HG02763 (cell line): ENCODE measurements around the gene DDX56.
"Not testable (repeated sequence)": the region's sequence is repeated elsewhere in the genome, so short reads cannot be mapped to it uniquely, and the experiment has no call there.

Source experiments
- ATAC-seq: cut with Tn5 transposase; IDR thresholded peaks from one replicate; pipeline ENCODE4 v1.9.1; 2021; ENCODE audit warnings: mild to moderate bottlenecking, moderate library complexity; ENCODE audit not compliant: unreplicated experiment

The DDX56 gene

DNA sequence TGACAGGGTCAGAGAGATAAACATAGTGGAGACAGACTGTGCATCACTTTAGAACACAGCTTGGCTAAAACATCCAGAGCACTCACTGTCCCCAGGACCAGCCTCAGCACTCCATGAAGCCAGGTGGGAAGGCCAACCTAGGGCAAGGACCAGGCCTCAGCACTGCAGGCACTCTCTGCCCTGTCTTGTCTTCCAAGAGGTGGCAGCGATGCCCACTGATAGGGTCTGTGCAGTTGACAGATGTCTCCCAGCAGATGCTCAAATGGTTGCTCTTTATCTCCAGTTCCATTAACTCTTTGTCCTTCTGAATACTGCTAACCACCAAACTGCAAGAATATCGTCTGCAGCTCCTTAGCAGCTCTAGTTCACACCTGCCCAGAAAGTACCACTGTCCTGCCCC, 9.1 kb downstream of the DDX56 start:
- no peak for ATAC-seq

DNA sequence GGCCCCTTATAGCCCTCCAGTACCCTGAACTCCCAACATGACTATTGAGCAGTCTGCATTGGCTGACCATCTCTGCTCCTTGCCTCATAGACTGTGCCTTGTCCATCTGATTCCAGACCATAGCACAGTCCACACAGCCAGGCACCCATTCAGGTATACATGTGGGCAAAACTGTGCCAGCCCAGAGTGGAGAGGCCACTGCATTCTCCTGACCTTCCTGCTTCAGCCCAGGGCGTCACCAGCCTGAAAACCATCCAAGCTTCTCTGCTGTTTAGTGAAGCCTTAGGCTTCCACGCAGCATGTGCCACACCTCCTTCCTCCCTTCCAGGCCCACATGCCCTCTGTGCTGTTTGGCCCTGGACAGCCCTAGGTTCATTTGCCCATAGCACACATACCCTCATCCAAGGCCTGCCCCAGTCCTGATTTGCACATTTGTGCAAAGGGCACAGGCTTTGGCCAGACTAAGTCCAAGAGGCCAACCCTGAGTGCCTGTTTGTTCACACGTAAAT, 10.5 kb downstream of the DDX56 start:
- ATAC-seq, result no peak

DNA sequence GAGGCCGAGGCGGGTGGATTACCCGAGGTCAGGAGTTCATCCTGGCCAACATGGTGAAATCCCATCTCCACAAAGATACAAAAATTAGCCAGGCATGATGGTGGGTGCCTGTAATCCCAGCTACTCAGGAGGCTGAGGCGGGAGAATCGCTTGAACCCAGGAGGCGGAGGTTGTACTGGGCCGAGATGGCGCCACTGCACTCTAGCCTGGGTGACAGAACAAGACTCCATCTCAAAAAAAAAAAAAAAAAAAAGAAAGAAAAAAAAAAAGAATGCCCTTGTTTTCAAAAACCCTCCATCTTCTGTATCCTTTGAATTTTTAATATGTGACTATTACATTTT, 11.1 kb downstream of the DDX56 start:
- not testable (repeated sequence) for ATAC-seq

DNA sequence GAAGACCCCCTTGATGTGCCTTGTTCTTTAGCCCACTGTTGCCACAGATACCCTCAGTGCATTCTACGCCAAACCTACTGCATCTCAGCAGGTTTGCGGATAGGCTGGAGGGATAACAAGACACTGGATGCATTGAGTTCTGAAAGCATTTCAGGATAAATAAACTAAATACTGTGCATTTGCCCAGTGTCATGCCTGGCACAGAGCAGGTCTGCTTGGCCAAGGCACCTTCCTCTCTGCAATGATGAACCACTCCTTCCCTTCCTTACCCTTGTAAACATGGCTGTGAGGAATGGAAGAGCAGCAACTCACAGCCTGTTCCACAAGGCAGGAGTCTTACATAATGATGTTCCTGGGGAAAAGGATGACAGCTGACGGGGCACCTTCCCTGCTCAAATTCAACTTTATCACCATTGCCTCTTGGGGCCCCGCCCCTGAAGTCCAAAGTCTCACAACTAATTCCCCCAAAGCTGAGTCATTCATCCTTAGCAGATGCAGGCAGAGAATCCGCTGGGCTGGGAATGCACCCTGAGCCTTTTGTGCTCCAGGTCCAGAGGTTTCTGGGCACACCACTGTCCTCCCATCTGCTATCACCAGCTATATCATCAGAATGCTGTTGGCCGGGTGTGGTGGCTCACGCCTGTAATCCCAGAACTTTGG, 11.6 kb downstream of the DDX56 start:
- ATAC-seq, result no peak

DNA sequence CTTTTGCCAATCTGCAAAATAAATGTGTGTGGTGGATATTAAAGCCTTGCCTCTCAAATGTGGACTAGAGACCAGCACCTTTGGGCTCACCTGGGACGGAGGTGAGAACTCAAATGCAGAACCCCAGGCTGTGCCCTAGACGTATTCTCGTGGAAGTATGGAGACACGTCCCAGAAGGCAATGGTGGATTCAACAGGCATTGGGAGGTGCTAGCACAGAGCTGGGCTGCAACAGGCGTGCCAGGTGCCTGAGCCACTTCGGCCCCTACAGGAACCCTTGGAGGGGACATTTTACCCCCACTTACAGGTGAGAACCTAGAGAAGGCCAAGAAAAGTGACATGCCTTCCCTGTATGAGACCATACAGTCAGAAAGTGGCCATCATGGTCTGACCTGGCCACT, 12.2 kb downstream of the DDX56 start:
- ATAC-seq, result no peak

DNA sequence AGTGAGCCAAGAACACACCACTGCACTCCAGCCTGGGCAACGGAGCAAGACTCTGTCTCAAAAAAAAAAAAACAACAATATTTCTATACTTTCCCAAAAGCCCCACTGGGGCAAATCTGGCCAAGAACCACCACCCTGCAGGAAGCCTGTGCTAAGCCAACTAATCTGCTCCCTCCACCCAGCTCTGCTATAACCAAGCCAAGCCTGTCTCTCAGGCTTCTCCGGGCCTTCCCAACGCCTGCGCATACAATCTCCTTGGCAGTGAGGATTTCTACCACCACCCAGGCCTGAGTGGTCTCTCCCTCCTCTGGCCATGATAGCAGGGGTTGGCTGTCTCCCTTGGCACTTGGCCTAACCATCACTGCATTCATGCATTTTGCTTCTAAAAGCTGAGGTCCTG, 14.2 kb downstream of the DDX56 start:
- ATAC-seq, result no peak

DNA sequence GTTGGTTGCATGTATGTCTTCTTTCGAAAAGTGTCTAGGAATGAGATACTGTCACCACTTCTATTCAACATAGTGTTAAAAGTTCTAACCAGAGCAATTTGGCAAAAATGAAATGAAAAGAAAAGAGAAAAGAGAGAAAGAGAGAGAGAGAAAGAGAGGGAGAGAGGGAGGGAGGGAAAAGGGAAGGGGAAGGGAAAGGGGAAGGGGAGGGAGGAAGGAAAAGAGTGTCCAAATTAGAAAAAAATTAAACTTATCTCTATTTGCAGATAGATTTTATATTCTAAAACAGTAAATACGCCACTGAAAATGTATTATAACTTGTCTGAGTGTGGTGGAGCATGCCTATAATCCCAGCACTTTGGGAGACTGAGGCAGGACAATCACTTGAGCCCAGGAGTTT, 16.2 kb downstream of the DDX56 start:
- ATAC-seq, result no peak

DNA sequence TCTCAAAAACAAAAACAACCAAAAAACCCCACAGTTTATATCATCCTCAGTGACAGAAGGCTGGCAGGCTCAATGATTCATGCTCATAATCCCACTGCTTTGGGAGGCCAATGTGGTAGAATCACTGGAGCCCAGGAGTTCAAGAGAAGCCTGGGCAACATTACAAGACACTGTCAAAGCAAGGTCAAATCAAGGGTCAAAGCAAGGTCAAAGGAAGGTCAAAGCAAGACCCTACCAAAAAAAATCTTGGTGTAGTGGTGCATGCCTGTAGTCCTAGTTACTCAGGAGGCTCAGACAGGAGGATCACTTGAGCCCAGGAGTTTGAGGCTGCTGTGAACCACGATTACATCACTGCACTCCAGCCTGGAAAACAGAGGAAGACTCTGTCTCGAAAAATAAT, 18.4 kb downstream of the DDX56 start:
- ATAC-seq, result no peak

DNA sequence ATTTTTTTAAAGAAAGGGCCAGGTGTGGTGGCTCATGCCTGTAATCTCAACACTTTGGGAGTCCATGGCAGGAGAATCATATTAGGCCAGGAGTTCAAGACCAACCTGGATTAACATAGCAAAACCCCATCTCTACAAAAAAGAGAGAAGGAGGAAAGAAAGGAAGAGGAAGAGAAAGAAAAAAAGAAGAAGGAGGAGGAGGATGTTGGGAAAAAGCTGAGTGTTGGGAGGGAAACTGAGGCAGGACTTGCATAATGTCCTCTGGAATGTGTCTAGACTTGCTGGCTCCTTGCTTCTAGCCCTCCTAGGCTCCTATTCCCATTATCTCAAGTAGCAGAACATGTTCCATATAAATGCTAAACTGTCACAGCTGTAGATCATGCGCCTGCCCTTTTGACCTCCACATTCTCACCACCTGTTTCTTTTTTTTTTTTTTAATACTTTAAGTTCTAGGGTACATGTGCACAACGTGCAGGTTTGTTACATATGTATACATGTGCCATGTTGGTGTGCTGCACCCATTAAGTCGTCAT, 21.2 kb downstream of the DDX56 start:
- ATAC-seq, result not testable (repeated sequence)

DNA sequence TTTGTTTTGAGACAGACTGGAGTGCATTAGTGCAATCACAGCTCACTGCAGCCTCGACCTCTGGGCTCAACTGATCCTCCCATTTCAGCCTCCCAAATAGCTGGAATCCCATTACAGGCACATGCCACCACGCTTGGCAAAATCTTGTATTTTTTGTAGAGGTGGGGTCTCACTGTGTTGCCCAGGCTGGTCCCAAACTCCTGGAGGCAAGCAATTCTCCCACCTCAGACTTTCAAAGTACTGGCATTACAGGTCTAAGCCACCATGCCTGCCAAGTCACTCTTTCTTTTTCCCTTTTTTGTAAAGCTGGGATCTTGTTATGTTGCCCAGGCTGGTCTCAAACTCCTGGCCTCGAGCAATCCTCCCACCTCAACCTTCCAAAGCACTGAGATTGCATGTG, 24.3 kb downstream of the DDX56 start:
- no peak for ATAC-seq

DNA sequence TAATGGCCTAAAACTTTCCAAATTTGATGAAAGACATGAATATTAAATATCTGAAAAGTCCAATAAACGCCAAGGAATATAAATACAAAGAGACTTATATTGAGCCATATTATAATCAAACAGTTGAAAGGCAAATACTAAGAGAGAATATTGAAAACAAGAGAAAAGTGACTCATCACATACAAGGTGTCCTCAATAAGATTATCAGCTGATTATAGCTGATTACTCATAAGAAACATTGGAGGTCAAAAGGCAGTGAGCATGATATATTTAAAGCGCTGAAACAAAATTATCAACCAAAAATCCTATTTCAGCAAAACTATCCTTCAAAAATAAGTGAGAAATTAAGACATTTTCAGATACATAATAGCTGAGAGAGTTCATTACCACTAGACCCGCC, 24.8 kb downstream of the DDX56 start:
- no peak for ATAC-seq

DNA sequence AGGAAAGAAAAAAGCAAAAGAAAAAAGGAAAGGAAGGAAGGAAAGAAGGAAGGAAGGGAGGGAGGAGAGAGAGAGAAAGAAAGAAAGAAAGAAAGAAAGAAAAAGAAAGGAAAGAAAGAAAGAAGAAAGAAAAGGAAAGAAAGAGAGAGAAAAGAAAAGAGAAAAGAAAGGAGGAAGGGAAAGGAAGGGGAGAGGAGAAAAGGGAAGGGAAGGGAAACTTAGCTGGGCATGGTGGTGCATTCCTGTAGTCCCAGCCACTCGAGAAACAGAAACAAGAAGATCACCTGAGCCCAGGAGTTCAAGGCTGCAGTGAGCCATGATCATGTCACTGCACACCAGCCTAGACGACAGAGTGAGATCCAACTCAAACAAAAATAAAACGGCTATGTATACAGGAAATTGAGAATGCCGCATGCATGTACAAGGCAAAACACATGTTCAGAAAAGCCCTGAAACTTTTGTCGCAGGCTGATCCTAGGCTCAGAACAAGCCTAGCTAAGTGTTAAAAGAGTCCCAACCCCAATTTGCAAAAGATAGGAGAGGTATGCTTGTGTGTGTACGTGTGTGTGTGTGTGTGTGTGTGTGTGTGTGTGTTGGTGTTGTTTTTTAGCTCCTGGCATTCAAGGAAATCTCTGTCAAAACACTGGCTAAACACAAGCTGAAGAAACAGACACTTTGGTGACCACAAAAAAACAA, 26.0 kb downstream of the DDX56 start:
- no peak for ATAC-seq

DNA sequence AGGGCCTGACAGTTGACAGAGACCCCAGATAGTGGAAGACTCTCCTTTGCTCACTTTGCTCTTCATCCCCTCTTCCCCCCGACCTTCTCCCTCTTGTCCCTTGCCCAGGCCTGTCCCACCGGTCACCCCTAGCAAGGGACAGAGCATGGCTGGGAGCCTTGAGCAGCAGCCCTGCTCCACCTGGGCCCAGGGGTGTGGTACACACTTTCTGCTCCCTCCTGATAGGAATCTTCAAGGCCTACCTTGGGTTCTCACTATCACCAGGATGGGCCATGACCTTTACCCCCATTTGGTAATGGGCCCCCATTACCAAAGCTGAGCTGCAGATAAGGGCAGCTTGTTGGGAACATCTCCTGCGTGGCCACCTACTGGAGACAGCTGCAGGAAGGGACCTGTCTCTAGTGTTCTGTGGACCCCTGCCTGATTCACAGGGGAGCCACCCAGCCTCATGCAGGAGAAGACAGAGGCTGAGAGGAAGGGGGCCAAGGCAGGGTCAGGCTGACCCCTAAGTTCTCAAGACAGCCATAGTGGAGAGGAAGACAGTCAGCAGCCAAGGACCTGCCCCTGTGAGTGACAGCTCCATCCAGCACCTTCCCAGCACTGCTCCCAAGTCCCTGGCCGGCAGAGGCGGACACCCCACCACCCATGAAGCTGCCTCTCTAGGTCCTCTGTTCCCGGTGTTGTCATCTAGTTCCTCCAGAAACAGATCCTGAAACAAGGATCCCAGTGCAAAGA, 31.7 kb downstream of the DDX56 start:
- no peak for ATAC-seq

DNA sequence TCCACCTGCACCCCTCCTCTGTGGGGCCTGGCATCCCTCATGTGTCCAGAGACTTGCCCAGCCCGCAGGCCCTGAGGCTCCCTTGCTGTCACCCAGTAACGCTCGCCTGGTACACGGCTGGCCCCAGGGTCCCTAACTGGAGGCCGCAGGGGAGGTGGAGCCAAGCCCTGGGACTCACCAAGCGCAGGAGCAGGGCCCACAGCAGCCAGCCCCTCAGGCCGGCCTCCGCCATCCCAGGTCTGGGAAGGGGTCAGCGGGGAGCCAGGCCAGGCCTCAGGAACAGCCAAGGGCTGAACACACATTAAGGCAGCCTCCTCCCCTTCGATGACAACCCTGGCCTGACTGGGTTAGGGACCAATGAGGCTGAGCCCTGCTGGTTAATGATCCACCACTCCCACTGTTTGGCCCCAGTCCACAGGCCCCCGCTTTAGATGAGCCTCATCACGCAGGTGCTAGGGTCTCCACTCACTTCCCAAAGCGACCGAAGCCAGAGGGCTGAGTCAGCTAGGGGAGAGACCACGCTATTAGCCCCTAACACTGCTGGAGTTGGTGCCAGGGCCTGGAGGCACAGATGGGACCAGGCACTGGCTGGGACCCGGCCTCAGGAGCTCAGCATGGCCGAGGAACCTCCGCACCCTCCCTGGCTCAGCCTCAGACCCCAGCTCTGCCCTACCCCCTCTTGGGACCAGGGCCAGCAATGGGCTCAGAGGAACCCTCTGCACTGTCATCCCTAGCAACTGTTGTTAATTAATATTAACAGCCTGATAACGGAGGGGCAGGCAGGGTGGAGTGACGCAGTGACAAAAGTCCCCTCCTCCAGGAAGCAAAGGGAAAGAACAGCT, 32.5 kb downstream of the DDX56 start, which contains the start of gene NPC1L1:
NPC1L1 (minus strand) TSS at position 303 of the 842 bp plus-strand sequence; CDS start at position 232, 71 bp downstream.
- no peak for ATAC-seq

DNA sequence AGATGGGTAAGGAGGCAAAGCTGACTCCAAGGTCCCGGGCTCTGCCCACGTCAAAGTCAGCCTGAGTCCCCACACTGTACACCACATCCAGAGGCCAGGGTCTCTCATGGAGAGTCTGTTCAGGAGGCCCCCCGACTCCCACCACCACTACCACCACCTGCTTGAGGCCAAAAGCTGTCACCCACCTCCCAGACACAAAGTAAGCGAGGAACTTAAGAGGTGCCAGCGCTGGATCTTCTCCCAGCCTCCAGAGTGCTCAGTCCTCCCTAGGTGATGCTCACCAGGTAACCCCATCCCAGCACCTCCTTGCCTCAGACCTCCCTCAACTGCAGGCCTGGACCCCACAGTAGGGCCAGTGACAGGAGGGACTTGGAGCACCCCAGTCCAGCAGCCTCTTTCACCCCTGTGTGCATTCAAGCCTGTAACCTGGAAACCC, 33.1 kb downstream of the DDX56 start:
- no peak for ATAC-seq

DNA sequence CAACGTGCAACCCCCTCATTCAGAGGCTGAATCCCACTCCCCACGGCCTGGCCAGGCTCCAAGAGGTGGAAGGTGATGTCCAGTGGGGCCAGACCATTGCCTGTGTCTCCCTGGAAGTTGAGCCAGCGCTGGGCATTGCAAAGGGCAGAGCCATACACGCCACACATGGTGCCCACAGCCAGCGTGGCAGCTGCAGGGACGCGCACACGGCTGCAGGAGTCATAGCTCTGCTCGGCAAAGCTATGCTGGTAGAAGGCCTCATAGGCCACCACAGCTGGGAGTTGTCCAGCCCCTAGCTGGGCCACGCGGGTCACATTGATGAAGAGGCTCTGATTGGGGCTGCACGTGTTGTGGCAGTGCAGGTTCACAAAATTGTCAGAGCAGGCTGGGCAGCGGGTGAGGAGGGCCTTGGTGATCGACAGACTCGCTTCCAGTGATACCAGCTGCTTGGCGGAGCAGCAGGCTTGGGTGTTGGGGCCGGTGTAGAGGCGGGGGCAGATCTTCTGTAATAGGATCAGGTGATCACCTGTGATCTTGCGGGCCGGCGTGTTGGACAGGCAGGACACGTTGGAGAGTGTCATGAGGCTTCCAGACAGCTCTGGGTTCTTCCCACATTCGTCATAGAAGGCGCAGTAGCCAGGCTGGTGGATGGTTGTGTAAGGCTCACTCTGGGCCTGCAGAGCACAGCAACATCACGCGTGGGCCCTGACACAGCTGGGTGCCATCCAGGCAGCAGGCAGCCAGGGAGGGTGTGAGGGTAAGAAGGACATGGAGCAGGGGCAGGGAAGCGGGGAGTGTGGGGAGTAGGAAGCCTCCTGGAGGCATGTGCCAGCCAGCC, 33.8 kb downstream of the DDX56 start:
- ATAC-seq, result no peak

DNA sequence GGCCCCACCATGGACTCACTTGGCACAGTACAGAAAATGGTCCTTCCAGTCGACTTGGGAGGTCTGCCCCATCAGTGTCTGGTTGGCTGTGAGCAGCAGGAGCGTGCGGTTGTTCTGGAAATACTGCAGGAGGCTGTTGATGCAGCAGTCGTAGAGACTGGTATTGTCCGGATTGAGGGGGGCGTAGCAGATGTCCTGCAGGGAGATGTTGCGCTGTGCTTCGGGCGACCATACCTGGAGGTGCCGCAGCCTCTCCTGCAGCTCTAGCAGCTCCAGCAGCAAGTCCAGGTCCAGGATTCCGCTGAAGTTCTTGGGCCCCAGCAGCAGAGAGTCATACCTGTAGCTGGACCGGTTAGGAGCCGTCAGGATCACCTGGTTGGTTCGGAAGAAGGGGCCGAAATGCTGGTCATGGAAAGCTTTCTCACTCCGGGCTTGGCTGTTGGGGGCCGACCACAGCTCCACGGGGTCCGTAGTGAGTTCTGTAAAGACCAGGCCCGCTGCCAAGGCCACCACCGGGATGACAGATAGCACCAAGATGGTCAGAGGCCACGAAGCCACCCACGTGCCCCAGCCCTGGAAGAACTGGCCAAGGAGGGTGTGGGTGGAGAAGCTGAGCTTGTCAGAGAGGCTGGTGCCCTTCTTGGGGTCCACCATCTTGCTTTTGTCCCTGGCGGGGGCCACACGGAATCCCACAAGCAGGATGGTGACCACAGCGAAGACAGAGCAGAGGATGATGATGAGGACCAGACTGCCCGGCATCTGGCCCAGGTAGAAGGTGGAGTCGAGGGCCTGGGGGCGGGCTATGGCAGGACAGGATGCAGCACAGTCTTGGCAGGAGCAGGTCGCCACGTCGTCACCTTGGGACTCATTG, 34.7 kb downstream of the DDX56 start:
- ATAC-seq, result no peak

DNA sequence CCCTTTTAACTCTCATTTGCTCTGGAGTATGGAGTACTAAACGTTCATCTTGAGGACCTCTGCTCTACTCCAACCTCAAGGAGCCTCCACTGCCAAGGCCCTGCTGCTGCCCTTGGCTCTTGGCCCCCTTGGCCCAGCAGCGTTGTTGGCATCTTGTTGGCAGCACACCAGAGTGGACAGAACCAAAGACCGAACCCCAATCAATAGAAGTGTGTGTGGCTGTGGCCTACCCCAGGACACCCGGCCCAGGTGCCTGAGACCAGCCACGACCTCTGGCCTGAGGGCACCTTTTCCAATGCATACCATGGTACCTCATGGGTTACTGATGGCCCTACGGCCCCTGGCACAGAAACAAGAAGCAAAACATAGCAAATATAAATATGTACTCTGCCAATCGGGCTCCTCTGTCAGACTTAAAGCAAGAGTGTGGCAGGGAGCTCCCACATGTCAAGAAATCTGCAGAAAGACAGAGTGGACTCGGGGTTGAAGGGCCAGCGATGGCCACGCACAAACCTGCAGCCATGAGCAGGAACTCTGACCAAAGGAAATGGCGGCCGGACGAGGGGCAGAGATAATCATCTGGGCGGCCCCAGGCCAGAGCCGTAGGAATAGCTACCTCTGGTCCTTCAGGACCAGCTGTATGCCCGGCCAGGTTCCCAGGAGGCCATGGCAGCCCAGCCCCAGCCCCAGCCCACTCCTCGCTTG, 35.5 kb downstream of the DDX56 start:
- no peak for ATAC-seq
